Activated CD8-positive, alpha-beta memory T cell treated with anti-CD3 and anti-CD28 coated beads, Interleukin-2, amount 50 U/mL, for 4 hours (primary cell): ENCODE results near the gene SLC25A17.
"Not testable (repeated sequence)": the region's sequence is repeated elsewhere in the genome, so short reads cannot be mapped to it uniquely, and the experiment has no call there.

Experiments
- DNase-seq: peaks from one replicate; pipeline ENCODE4 v3.0.0-alpha.2; 2020

The SLC25A17 gene

DNA sequence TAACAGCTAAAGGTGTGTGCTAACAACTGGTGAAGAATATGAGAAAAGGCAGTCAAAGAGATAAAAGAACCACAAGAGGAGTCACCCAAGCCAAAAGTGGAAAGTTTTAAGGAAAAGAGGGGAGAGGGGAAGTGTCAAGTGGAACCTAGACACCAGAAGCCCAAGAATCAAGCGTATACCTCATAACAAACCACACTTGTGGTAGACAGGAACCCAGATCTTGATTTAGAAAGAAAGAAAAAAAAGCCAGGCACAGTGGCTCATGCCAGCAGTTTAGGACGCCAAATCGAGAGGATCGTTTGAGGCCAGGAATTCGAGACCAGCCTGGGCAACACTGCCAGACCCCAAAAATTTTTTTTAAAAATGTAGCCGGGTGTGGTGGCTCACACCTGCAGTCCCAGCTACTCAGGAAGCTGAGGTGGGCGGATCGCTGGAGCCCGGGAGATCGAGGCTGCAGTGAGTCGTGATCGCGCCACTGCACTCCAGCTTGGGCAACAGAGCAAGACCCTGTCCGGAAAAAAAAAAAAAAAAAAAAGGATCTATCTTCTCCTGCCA lies 877 bp downstream of the SLC25A17 start:
- DNase-seq, result no peak

GRCh38 chr22:40817737-40818136 lies 1.4 kb downstream of the SLC25A17 start:
- DNase-seq, result no peak

- no peak for DNase-seq
These were observed 5.2 kb downstream of the SLC25A17 start for GRCh38 chr22:40813912-40814315.

DNA sequence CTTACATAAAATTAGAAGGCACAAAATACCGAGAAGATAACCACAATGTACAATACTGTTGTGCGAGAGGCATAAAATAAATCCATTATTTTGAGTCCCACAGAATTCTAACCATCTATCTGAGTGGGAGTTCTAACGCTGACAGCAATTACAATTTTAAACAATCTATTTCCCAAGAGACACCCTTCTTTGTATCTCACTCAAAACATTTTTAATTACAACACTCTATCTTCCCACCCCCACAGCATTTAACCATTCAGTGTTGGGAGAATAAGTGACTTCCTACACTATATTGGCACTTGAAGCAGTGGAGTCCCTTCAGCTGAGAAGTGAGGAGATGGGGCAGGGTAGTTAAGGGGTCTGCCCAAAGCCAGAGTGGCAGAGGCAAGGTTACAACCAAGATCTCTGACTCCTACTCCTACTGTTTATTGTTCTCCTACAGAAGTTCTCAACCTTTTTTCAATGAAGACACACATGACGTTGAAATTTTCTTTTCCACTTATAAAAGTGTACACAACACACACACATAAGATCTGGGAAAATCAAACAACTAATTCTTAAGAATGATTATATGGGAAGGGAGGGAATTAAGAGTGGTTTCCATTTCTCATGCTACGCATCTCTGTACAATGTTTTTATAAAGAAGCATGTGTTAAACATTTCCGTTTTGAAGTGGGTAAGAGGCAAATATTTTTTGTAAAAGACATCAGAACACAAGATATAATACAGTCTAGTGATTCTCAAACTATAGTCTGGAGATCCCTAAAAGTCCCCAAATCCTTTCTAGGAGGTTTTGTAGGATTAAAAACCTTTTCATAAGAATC lies 10.9 kb downstream of the SLC25A17 start:
- no peak for DNase-seq

GRCh38 chr22:40806711-40807110 lies 12.4 kb downstream of the SLC25A17 start:
- DNase-seq, result no peak

- no peak for DNase-seq
These were observed 13.4 kb downstream of the SLC25A17 start for GRCh38 chr22:40805699-40806203.

- no peak for DNase-seq
These were observed 13.9 kb downstream of the SLC25A17 start for GRCh38 chr22:40805239-40805638.

GRCh38 chr22:40803321-40803720 lies 15.8 kb downstream of the SLC25A17 start:
- DNase-seq, result no peak

DNA sequence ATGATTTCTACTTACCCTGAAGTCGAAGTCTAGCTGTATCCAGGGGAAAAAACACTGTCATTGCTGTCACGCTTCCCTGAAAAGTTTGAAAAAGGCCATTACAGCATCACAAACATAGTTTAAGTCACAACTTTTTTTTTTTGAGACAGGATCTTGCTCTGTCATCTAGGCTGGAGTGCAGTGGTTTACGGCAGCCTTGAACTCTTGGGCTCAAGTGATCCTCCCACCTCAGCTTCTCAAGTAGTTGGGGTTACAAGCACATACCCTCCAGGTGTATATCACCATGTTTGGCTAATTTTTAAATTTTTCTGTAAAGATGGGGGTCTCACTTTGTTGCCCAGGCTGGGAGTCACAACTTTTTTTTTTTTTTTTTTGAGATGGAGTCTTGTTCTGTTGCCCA lies 20.1 kb downstream of the SLC25A17 start:
- no peak for DNase-seq

DNA sequence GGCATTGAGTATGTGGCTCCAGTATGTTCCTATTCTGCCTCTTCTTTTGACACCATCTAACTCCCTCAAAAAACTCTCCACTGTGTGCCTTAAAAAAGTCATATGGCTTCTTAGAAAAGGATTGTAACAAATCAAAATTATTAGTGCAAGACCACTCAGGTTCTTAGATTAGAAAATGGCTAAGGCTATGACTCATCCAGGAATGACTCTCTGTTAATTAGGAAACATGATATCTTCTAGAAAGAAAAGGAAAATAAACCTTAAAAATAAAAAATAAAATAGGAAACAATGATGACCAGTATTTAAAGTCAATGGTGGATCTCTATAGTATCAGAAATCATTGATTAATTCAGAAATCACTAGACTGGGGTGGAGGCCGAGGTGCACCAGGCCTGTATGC lies 21.7 kb downstream of the SLC25A17 start:
- no peak for DNase-seq

DNA sequence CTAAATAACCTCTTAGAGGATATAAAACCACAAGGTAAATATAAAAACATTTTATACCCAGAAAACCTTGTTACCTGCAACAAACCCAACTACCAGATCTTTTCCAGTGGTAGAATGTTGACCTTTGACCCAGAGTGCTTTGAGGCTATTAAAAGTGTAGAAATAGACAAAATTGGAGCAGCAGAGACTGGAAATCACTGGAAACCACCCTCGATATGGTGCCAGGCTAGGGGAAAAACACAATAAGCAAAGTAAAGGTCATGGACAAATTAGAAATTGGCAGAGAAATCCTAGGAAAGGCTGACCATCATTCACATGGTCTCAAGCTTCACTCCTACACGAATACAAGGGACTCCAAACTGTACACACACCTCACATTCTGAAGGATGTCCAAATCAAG lies 26.7 kb downstream of the SLC25A17 start:
- DNase-seq, result no peak

DNA sequence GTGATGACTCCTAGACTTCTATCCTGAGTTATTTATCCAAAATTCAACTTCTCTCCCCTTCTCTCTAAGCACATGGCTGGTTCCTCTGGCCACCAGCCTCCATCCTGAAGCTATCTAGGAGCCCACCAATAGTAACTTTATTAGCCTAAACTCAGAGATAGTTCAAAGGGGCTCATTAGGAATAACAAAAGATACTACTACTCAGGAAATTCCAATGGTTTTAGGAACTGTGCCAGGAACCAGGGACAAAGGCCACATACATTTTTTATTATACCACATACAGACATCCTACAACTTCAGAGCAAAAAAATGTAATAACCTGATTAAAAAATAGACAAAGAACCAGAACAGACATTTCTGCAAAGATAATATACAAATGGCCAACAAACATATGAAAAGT lies 27.9 kb downstream of the SLC25A17 start:
- DNase-seq, result no peak

- no peak for DNase-seq
These were observed 30.0 kb downstream of the SLC25A17 start for GRCh38 chr22:40789131-40789530.

- DNase-seq, result no peak
These were observed 36.6 kb downstream of the SLC25A17 start for GRCh38 chr22:40782521-40782920.

- not testable (repeated sequence) for DNase-seq
These were observed 37.4 kb downstream of the SLC25A17 start for GRCh38 chr22:40781749-40782148.

GRCh38 chr22:40769761-40770160 lies 49.4 kb downstream of the SLC25A17 start:
- no peak for DNase-seq

DNA sequence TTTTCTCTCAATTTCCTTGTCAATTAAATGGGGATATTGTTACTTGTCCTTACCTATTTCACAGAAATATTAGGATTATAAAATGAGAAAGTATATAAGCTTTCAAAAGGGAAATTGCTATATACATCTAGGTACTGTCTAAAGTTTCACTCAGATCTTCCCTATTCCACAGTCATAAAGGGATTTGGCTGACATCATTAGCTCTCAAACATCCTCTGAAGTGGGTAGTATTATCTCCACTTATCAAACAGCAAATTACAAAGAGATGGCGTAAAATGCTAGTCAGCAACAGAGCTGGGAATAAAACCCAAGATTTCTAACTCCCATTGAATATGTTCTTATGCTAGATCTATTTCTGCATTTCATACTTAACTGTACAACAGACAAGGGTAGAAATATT lies 50.9 kb downstream of the SLC25A17 start:
- no peak for DNase-seq

GRCh38 chr22:40766956-40767355 lies 52.2 kb downstream of the SLC25A17 start:
- DNase-seq, result no peak

- DNase-seq, result no peak
These were observed 54.2 kb downstream of the SLC25A17 start for GRCh38 chr22:40764763-40765441.

DNA sequence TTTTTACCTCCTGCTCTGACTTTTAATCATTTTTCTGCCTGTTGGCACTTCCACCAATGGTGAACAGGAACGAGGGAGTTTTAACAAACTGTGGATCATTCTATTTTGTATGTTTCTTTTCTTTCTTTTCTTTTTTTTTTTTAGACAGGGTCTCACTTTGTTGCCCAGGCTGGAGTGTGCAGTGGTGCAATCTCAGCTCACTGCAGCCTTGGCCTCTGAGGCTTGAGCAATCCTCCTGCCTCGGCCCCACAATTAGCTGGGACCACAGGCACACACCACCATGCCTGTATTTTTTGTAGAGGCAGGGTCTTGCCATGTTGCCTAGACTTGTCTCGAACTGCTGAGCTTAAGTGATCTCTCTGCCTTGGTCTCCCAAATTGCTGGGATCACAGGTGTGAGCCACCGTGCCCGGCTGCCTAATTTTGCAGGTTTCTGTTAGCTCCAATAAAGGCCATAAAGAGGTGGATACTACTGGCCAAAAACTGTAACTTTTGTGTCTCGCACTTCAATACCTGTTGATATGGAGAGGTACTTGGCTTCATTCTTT lies 59.8 kb downstream of the SLC25A17 start:
- DNase-seq, result no peak

GRCh38 chr22:40758851-40759250 lies 60.3 kb downstream of the SLC25A17 start:
- not testable (repeated sequence) for DNase-seq

- no peak for DNase-seq
These were observed 60.8 kb downstream of the SLC25A17 start for GRCh38 chr22:40758390-40758789.

GRCh38 chr22:40757071-40757470 lies 62.1 kb downstream of the SLC25A17 start:
- no peak for DNase-seq

DNA sequence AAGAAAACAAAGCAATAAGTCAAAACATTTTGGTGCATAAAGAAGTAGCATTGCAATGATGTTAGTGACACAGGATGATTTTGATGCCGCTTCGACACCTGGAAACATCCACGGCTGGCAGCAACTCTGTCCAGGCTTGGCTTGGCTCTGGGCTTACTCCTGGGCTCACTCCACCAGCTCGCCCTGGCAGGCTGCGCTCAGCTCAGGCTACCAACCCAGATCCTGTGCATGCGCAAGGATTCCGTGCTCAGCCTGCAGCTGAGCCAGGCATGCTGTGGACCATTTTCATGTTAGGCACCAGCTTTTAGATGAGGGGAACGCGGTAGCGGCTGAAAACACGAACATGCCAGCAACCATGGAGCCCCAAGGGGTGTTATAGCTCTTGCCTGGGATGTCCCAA lies 66.0 kb downstream of the SLC25A17 start:
- no peak for DNase-seq
